GM21786 (cell line): ENCODE measurements around the gene PHYHD1.
"Not testable (repeated sequence)": the region's sequence is repeated elsewhere in the genome, so short reads cannot be mapped to it uniquely, and the experiment has no call there.

Experiments used
- ATAC-seq: cut with Tn5 transposase; IDR thresholded peaks from one replicate; pipeline ENCODE4 v1.9.1; 2021; ENCODE audit not compliant: unreplicated experiment

Gene PHYHD1

DNA sequence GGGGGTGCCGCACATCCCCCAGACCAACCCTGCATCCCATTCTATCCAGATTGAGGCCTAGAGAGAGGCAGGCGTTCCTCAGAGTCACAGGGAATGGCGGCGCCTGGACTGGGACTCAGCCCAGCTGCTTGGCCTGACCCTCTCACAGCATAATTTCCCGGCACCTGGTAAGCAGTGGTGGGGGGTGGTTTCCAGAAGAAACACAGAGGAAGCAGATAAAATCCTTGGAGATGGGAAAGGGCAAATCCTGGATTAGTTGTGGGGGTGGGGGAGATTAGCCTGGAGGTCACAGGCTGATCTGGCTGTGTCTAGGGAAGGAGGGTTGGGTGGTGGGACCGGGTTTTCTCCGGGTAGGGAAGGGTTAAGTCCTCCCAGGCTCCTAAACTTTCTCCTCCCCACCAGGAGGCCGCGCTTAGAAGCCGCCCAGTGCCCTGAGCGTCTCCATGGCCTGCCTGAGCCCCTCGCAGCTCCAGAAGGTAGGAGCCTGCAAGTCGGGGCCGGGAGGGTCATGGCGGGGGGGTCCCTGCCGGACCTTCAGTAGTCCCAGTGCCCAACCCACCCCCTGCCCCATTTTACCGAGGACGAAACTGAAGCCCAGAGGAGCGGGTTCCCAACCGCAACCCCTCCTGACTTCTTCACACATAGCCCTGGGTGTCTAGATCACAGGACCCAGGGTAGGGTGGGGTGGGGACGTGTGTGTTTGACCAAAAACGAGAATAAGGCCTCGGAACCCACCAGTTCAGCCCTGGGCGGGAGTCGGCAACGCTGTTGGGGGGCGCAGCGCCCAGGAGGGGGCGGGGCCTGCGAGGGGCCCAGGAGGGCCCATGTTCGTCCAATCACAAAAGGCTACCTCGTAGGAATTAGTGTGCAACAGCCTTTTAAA, 1.3 kb downstream of the PHYHD1 start:
- no peak for ATAC-seq

- no peak for ATAC-seq
Observed at GRCh38 chr9:128923493-128923883, 2.7 kb downstream of the PHYHD1 start.

DNA sequence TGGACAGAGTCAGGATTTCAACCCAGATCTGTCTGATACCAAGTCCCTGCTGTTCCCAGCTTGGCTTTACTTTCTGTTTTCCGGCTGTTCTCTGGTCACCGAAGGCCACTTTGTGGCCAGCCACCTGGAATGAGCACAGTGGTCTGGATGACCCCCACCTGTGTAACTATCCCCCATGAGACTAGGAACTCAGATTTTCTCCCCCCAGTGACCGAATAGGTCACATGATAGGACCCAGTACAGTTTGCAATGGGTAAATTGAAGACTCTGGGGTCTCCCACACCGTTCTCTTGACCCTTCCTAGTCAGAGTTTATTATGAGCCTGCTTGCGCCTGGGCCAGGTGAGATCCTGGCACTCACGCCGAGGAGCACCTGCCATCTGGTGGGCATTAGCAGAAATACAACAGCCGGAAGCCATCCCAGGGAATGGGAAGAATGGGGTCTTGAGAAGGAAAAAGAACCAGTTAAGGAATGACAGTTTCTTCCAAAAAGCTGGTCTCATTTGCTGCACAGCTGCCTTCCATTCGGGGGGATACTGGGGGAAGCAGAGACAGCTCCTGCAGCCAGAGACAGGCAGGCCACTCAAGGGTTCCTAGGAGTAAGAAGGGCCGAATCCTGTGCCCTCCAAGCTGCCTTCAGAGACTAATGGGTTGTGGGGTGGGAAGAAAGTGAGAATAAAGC, 7.1 kb downstream of the PHYHD1 start:
- no peak for ATAC-seq

- ATAC-seq: no peak
Observed at GRCh38 chr9:128928624-128929023, 7.8 kb downstream of the PHYHD1 start.

- no peak for ATAC-seq
Observed at GRCh38 chr9:128929560-128929959, 8.8 kb downstream of the PHYHD1 start.

DNA sequence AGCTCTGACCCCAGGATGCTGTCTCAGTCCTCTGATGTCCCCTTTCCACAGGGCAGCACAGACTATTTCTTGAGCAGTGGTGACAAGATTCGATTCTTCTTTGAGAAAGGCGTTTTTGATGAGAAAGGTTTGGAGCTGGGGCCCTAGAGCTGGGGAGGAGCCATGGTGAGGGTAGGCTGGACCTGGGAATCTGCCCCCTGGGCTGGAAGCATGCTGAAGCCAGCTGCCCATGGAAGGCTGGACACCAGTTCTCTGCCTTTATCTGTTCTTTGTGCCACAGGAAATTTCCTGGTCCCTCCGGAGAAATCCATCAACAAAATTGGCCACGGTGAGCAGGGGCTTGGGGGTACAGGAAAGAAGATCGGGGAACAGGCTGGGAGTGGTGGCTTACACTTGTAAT, 12.9 kb downstream of the PHYHD1 start:
- ATAC-seq: no peak

DNA sequence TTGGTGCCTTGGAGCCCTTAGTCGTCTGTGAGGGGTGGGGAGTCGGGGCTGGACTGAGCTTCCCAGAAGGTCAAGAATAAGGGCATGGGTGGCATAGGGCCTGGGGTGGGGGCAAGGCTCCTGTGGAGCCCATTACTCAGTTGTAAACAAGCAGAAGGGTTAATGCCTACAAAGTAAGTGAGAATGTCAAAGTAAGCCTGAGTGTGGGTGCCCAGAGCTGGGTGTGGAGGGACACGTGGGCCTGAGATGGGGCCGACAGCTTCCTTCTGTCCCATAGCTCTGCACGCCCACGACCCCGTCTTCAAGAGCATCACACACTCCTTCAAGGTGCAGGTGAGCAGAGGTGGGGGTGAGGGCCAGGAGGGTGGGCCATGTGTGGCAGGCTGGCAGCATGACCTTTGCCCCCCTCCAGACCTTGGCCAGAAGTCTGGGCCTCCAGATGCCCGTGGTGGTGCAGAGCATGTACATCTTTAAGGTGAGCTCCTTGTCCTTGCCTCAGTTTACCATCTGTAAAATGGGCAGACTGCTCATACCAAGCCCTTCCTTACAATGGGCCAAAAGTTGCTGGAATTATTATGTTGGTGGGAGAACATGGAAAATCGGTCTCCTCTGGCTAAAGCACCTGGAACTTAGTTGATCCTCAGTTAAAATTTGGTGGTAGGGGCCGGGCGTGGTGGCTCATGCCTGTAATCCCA, 15.5 kb downstream of the PHYHD1 start:
- ATAC-seq: no peak

GRCh38 chr9:128937310-128938165, 16.8 kb downstream of the PHYHD1 start:
- ATAC-seq: no peak

DNA sequence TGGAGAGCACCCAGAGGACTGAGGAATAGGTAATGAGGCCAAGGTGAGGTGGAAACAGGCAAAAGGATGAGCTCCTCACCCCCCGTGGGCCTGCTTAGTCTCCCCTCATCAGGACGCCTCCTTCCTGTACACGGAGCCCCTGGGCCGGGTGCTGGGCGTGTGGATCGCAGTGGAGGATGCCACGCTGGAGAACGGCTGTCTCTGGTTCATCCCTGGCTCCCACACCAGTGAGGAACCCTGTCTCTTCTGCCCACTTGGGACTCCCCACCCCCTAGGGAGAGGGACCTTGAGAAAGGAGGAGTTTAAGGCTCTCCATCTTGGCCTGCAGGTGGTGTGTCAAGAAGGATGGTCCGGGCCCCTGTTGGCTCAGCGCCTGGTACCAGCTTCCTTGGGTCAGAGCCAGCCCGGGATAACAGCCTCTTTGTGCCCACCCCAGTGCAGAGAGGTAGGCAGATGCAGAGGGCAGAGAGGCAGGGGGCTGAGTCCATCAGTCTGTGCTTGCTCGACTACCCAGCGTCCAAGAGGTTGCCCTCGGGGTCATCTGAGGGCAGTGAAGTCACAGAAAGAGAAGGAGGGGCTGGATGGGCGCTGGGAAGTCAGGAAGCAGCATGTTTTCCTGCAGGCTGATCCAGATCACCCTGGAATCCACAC, 19.6 kb downstream of the PHYHD1 start:
- ATAC-seq: no peak

DNA sequence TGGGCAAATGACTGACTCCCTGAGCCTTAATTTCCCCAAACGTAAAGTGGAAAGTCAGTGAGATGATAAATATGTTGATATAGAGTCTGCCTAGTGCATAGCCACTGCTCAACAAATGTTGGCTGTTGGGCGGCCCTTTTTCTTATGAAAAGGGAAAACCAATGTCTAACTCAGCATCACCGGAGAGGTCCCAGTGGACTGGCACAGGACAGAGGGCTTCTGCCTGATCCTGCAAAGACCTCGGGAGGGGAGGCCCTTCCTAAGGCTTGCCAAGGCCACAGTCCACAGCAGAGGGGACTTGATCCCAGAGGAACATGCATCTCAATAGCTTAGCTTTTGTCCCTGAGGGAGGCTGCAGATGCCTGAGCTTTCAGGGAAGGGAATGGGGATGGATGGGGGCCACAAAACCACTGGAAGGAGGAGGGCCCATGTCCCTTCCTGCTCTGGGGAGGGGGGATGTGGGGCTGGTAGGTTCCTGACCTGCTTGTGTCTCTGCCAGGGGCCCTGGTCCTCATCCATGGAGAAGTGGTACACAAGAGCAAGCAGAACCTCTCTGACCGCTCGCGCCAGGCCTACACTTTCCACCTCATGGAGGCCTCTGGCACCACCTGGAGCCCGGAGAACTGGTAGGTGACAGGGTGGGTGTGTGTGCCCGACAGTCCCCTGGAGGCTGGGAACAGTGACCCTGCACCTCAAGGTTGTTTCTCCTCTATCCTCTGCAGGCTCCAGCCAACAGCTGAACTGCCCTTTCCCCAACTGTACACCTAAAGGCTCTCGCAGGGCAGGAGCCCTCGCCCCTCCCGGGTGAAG, 20.4 kb downstream of the PHYHD1 start:
- ATAC-seq: no peak

DNA sequence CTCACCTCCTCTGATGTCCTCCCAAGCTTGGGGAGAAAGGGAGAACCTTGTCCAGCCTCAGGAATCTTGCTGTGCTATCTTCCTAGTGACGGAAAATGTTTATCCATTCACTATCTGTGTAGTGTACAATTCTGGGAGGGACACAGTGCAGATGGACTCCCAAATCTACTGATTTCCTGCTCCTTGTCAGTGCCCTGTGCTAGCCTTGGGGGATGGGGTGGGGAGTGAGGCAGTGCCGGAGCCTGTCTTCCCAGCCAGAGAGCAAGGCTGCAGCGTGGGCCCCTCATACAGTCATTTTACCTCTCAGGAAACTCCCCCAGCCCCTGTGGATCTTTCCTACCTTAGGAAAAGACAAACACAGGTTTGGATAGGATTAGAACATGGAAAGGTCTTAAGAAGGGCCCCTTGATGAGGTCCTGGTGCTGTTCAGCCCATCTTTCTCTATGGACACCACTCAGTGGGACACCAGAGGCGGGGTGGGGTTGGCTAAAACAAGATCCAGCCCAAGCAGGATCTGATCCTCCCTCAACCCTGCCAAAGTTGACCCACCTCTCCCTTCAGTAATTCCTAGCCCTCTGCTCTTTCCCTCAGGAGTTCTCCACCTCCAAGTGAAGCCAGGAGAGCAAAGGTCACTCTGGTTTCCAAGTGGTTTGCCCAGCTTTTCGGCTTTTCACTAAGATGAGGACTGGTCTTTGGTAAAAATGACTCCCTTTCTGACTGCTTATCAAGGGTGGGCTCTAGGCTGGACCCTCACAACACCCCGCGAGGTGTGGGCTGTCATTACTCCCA, 23.2 kb downstream of the PHYHD1 start:
- ATAC-seq: no peak

DNA sequence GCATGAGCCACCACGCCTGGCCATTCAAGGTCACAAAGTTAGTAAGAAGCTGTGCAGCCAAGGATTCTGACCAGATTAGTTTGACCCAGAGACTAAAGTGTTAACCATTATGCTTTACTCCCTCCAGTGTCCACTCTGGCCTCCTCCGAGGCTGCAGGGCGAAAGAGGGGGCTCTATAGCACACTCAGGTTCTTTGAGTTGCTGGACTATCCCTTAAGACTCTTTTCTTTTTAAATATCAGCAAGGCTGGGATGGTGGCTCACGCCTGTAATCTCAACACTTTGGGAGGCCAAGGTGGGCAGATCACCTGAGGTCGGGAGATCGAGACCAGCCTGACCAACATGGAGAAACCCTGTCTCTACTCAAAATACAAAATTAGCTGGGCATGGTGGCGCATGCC, 24.2 kb downstream of the PHYHD1 start:
- ATAC-seq: not testable (repeated sequence)

DNA sequence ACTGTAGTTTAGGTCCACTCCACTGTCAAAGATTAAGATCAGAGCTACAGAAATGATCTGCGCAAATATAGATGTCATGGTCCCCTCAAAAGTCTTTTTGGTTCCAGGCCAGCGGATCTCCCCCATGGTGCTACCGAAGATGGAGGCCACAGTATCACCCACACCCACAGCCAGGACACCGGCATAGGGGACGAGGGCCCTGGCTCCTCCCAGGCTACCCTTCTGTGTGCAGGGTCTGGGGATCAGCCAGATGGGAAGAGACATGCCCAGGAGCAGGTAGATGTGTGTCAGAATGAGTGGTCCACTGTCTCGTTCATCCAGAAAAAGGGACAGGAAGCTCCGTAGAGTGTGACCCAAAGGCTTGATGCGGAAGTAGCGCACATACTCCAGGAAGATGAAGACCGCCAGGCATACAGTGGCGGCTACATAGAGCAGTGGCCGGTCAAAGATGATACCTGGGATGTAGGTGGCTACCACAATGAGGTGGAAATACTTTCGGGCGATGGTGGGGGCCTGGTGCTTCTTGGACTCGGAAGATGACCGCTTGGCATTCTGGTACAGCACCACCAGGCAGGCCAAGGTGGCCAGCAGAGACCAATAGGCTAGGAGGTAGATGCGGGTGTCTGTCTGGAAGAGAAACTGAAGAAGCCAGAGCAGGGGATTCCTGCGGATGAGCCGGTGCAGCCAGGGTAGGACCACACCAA, 25.2 kb downstream of the PHYHD1 start:
- ATAC-seq: no peak

DNA sequence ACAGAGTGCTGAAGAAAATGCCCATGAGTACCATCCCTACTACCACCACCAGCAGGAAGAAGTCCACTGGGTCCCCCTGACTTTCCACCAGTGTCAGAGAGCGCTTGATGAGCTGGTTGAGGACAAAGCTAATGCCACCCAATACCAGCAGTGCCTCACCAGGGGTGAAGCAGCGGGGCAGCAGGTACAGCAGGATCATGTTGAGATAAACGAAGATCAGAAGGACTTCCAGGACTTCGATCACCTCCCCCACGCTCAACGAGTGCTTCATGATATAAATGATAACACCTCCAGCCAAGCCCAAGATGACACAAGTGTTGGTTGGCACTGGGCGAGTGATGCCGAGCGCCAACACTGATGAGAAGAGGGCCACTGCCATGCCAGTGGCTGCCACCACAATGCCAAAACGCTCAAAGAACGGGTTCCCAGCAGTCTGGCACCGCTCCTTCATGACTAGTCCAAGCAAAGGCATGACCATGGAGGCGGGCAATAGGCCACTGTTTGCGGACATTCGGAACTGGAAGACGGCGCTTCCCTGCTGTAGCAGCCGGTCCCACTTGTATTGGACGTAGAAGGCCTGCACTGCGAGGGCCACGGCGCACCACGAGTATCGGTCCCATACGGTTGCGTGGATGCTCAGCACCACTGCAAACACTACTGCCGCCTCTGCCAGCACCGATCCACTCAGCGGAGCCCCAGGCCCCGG, 25.9 kb downstream of the PHYHD1 start:
- no peak for ATAC-seq

- no peak for ATAC-seq
Observed at GRCh38 chr9:128947277-128947526, 26.4 kb downstream of the PHYHD1 start.

DNA sequence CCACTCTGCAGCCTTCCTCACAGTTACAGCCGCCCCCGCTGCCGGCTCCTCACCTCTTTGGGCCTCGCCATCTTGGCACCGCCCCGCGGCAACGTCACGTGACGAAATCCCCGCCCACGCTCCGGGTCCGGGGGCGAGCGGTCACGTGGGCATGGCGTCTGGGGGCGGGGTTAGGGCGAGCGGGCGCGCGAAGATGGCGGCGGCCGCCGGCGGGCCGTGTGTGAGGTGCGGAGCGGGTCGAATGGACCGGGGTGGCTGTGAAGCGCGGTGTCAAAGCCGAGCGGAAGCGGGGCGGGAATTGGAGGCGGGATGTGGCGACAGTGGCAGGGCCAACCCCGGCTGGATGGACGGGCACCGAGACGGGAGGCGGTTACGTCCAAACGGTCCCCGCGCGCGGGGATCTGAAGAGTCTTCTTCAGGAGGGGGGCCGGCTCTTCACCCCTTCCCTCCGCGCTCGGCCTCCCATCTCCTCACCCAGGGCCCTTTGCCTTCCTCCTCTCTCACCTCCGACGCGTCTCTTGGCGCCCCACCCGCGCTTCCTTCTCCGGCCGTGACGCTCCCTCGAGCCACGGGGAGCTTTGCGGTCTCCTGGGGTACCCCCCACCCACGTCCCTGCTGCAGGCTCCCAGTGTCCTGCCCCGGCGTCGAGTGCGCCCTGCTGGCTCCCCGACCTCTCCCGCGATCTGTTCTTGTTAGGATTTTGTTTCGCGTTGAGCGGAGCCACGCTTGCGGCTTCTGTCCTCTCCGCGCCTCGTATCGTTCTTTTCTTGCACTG, 26.9 kb downstream of the PHYHD1 start, which contains the start of the genes DOLK and NUP188:
Gene DOLK, minus strand, starts transcription at position 77 of the 775 bp plus-strand sequence. CDS start 300 bp downstream, outside the sequence.
Gene NUP188, plus strand, starts transcription at position 173 of the 775 bp plus-strand sequence. Its CDS starts 21 bp downstream, at position 194.
- ATAC-seq: peak; percentile 75

GRCh38 chr9:128961403-128961802, 40.6 kb downstream of the PHYHD1 start:
- ATAC-seq: not testable (repeated sequence)
